ENCODE data around the gene LRRC32. TPM values are rescaled to one million over a fixed set of nuclear protein-coding genes. Genes with fewer than 3 reads are reported as not detected.
A peak's percentile ranks its signal among the peaks of the same experiment; 100 is the strongest.

Gene LRRC32
- total RNA-seq, 1 donor from 2014 or later: 25.8 TPM

DNA sequence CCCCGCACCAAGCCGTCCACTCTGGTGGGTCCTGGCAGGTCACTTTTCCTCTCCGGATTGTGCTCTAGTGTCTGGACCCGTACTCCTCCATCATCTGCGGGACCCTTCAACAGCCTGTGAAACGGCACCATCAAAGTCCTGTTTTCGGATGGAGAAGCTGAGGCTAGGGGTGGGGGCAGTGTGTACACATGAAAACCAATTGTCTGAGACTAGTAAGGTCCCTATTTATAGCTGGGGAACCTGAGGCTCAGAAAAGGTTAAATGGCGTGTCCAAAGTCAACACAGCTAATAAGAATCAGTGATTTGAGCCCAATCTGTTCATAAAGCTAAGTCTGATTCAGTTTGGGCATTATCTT, 668 bp upstream of the LRRC32 start:
- no peak for ATAC-seq (ENCODE audit: low read depth)
- ChIA-PET CTCF (interaction anchor here (2.8 to 6.6 kb wide), 2 partner anchors 15 to 72 kb away, joined by 10 to 62 read pairs; no protein-coding TSS in a partner anchor), POLR2A (interaction anchor here (1.2 to 7.9 kb wide), 5 partner anchors 9 to 43 kb away, joined by 4 to 193 read pairs (median 7); no protein-coding TSS in a partner anchor)
- peak overlapping the region; percentile 79 for H3K4me3 Mint-ChIP-seq
- H3K4me1 Mint-ChIP-seq: peaks cover 89% of the 10 kb centered on the region
- H3K27ac Mint-ChIP-seq: peak overlapping the region; percentile 76
- peaks cover 4% of the 10 kb centered on the region for H3K36me3 Mint-ChIP-seq (ENCODE audit: low read depth)
- H3K9me3 Mint-ChIP-seq: no peaks in the 10 kb centered on the region
- intact Hi-C loops (cut with micrococcal nuclease): loop anchor here (5.0 to 10.0 kb wide), 4 partner anchors 191 to 849 kb away; partner anchors contain the start of genes ACER3 and EMSY
- no peak for DNase-seq
- no peak for TF ChIP-seq CTCF (IDR thresholded peaks at IDR 0.05)
- peaks cover 24% of the 10 kb centered on the region for H3K27me3 Mint-ChIP-seq

- ChIA-PET CTCF (interaction anchor here (1.0 to 6.6 kb wide), 4 partner anchors 43 to 106 kb away, joined by 3 to 62 read pairs (median 5); no protein-coding TSS in a partner anchor), POLR2A (interaction anchor here (0.6 to 7.9 kb wide), 6 partner anchors 9 to 1042 kb away, joined by 3 to 193 read pairs (median 5); no protein-coding TSS in a partner anchor)
- peak overlapping the region; percentile 46 for H3K27ac Mint-ChIP-seq
- peaks cover 90% of the 10 kb centered on the region for H3K4me1 Mint-ChIP-seq
- intact Hi-C loops (cut with micrococcal nuclease): loop anchor here (5.0 to 10.0 kb wide), 4 partner anchors 192 to 848 kb away; partner anchors contain the start of genes ACER3 and EMSY
- H3K27me3 Mint-ChIP-seq: peaks cover 24% of the 10 kb centered on the region
- peaks cover 4% of the 10 kb centered on the region for H3K36me3 Mint-ChIP-seq (ENCODE audit: low read depth)
- no peak for TF ChIP-seq CTCF (IDR thresholded peaks at IDR 0.05)
- no peak for ATAC-seq (ENCODE audit: low read depth)
- H3K4me3 Mint-ChIP-seq: peak overlapping the region; percentile 86
- DNase-seq: no peak
- H3K9me3 Mint-ChIP-seq: no peaks in the 10 kb centered on the region
Measured at GRCh38 chr11:76669901-76670484, 554 bp downstream of the LRRC32 start.

DNA sequence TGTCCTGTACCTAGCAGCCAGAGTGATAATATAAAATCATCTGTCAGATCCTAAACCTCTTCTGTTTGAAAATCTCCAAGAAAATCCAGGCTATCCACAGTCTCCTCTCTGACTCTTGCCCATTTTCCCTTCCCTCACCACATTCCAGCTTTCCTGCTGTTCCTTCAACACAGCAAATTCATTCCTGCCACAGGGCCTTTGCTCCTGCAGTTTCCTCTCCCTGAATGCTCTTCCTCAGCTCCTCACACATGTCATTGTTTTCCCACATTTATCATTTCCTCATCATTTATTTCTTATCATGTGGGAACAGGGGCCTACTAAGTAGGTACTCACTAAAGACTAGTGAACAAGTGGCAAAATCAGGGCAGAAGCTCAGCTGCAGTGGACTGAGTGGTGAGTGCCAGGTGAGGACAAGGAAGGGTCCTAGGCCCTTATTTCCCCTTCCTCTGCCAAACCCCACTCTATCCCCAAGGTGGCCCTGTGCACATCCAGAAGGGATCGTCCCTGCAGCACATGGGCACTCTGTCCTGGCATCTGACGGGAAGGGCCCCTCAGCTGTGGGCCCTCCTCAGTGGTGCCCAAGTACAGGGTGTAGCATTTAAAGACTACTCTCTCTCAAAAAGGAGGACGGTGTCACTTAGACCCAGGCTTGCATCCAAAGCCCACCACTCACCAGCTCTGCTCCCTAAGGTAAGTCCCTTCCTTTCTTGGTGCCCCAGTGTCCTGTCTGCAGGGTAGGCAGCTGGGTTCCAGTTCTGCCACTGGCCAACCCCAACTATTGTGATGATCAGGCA, 2.0 kb downstream of the LRRC32 start:
- Mint-ChIP-seq H3K9me3 (no peaks in the 10 kb centered on the region), H3K4me1 (peaks cover 88% of the 10 kb centered on the region), H3K27ac (peak overlapping the region; percentile 72), H3K27me3 (peaks cover 30% of the 10 kb centered on the region), H3K4me3 (peak overlapping the region; percentile 86), H3K36me3 (ENCODE audit: low read depth) (peaks cover 12% of the 10 kb centered on the region)
- intact Hi-C loops (cut with micrococcal nuclease): no loop called here
- ChIA-PET POLR2A (interaction anchor here (1.1 to 7.9 kb wide), 2 partner anchors 10 to 40 kb away, joined by 3 to 193 read pairs; no protein-coding TSS in a partner anchor), CTCF (interaction anchor here (1.2 to 1.8 kb wide), 3 partner anchors 11 to 105 kb away, joined by 3 to 6 read pairs (median 6); no protein-coding TSS in a partner anchor)
- ATAC-seq (ENCODE audit: low read depth): no peak
- no peak for DNase-seq
- TF ChIP-seq CTCF (IDR thresholded peaks at IDR 0.05): no peak

GRCh38 chr11:76667856-76668255, 2.7 kb downstream of the LRRC32 start:
- Mint-ChIP-seq H3K4me3 (peak overlapping the region; percentile 86), H3K36me3 (ENCODE audit: low read depth) (peaks cover 15% of the 10 kb centered on the region), H3K9me3 (no peaks in the 10 kb centered on the region), H3K4me1 (peaks cover 81% of the 10 kb centered on the region), H3K27ac (peak overlapping the region; percentile 72), H3K27me3 (peaks cover 31% of the 10 kb centered on the region)
- ATAC-seq (ENCODE audit: low read depth) (no peak), DNase-seq (no peak)
- intact Hi-C loops (cut with micrococcal nuclease): loop anchor here (2.0 kb wide), 1 partner anchor 17 kb away; no protein-coding TSS in a partner anchor
- CTCF ChIA-PET: interaction anchor here (0.6 to 1.2 kb wide), 2 partner anchors 9 to 12 kb away, joined by 3 to 6 read pairs; no protein-coding TSS in a partner anchor
- TF ChIP-seq CTCF (IDR thresholded peaks at IDR 0.05): no peak
- POLR2A ChIA-PET: interaction anchor here (0.8 to 1.1 kb wide), 3 partner anchors 9 to 69 kb away, joined by 3 to 7 read pairs (median 4); no protein-coding TSS in a partner anchor

Data from activated B cell treated with CpG ODN at 0.5 μM for 24 hours (primary cell).